Activated CD4-positive, alpha-beta T cell treated with anti-CD3 and anti-CD28 coated beads, Interleukin-2, amount 10 ng/mL, durations not matched to agents 7 days and 5 days (primary cell): ENCODE results near the gene GRIK2. TPM values are rescaled to one million over a fixed set of nuclear protein-coding genes. Genes with fewer than 3 reads are reported as not detected.
A peak's percentile ranks its signal among the peaks of the same experiment; 100 is the strongest.
"Not testable (repeated sequence)": the region's sequence is repeated elsewhere in the genome, so short reads cannot be mapped to it uniquely, and the experiment has no call there.

ENCODE experiments used
- CTCF ChIA-PET: fragments of 350-600 bp; sonication (Branson Sonifier 250); formaldehyde crosslinking; loops from one replicate; lab custom pipeline; 2021; ENCODE audit warnings: antibody characterized with exemption; lab: Charles Lee
- POLR2A ChIA-PET: fragments of 350-600 bp; sonication (Branson Sonifier 250); formaldehyde crosslinking; loops from one replicate; lab custom pipeline; 2021; ENCODE audit warnings: antibody characterized with exemption; lab: Charles Lee
- DNase-seq: peaks from one replicate; pipeline ENCODE4 v3.0.0-alpha.2; 2020
- H3K27ac Mint-ChIP-seq: one replicate; pipeline ENCODE4 v1.8.0; 2021; ENCODE audit warnings: mild to moderate bottlenecking, moderate library complexity, mixed read lengths
- H3K27me3 Mint-ChIP-seq: one replicate; pipeline ENCODE4 v1.8.0; 2021; ENCODE audit warnings: mixed read lengths
- H3K36me3 Mint-ChIP-seq: one replicate; pipeline ENCODE4 v1.8.0; 2021; ENCODE audit warnings: low read depth, mixed read lengths
- H3K4me1 Mint-ChIP-seq: one replicate; pipeline ENCODE4 v1.8.0; 2021; ENCODE audit warnings: mixed read lengths
- H3K4me3 Mint-ChIP-seq: one replicate; pipeline ENCODE4 v1.8.0; 2021; ENCODE audit warnings: mild to moderate bottlenecking, moderate library complexity, mixed read lengths
- H3K9me3 Mint-ChIP-seq: one replicate; pipeline ENCODE4 v1.8.0; 2021; ENCODE audit warnings: mixed read lengths
- total RNA-seq, 2 experiments: library from RNA; stranded (reverse); gene quantifications; one replicate each; pipeline ENCODE4 v1.2.3, GENCODE V29; 2021

Gene GRIK2
- total RNA-seq, 2 experiments from 2014 or later: not detected

DNA sequence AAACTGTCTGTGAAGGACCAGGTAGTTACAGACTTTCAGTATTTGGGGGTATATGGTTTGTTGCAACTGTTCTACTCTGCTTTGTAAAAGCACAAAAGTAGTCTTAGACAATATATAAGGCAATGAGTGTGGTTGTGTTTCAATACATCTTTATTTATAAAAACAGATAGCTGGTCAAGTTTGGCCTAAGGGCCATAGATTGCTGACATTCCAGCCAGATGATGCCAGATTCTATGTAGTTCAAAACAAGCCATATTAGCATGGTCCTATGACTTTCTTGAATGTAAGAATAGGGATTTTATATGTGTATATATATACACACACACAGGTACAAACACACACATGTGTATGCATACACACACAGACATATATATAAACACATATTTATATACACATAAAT lies 201.8 kb downstream of the GRIK2 start:
- Mint-ChIP-seq H3K4me1 (no peaks in the 10 kb centered on the region), H3K9me3 (no peaks in the 10 kb centered on the region), H3K36me3 (no peaks in the 10 kb centered on the region), H3K27me3 (no peaks in the 10 kb centered on the region), H3K4me3 (no peak overlapping the region), H3K27ac (no peak overlapping the region)
- DNase-seq: no peak
- ChIA-PET POLR2A (no interaction called here), CTCF (no interaction called here)

DNA sequence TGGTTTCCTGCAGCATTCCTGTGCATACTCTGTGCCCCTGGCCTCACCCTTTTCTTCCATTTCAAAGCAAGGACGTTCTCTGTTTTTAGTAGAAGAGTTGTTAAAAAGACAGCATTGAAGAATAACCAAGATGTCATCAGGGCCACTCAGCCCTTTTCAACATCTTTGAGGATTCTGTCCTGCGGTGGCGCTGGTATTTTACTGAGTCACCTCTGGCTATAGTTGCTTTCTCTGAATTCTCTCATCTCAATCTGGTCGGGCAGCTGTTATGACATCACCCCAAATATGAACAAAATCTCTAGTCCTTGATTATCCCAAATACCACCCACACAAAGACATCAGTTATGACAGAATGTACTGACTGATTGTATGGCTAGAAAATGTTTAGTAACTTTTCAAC lies 204.2 kb downstream of the GRIK2 start:
- ChIA-PET CTCF (no interaction called here), POLR2A (no interaction called here)
- H3K4me1 Mint-ChIP-seq: no peaks in the 10 kb centered on the region
- H3K9me3 Mint-ChIP-seq: no peaks in the 10 kb centered on the region
- no peak overlapping the region for H3K27ac Mint-ChIP-seq
- H3K36me3 Mint-ChIP-seq: no peaks in the 10 kb centered on the region
- no peaks in the 10 kb centered on the region for H3K27me3 Mint-ChIP-seq
- DNase-seq: no peak
- H3K4me3 Mint-ChIP-seq: no peak overlapping the region

DNA sequence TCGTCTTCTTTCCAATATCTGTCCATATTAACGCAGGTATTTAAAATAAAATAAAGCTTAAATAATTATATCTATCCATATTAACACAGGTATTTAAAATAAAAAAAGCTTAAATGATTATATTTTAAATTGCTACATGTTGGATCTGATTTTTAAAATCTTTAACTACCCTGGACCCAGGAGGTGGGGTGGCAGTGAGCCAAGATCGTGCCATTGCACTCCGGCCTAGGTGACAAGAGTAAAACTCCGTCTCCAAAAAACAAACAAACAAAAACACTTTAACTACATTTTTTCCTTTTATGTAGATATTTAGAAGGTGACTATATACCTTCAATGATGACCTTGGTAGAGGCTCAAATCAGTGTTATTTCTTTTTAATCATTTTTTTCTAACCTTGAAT lies 211.9 kb downstream of the GRIK2 start:
- Mint-ChIP-seq H3K36me3 (no peaks in the 10 kb centered on the region), H3K4me3 (no peak overlapping the region), H3K27me3 (no peaks in the 10 kb centered on the region), H3K4me1 (no peaks in the 10 kb centered on the region), H3K9me3 (no peaks in the 10 kb centered on the region), H3K27ac (no peak overlapping the region)
- CTCF ChIA-PET: no interaction called here
- no peak for DNase-seq
- POLR2A ChIA-PET: no interaction called here

DNA sequence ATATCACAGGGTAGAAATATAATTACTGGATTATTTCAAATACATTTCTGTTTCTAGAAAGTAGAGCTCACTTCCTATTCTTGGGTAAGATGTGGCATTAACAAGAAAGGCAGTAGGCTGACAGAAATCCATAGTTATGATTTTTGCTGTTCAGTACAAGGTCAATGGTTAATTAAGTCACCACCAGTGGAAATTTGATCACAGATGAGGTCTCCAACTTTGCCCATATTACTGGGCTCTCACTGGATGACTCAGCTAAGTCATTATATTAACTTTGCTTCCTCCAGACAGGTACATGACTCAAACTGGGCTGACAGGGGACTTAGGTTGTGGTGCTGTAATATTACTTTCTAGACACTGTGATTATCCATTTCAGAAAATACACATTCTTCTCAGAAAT lies 212.4 kb downstream of the GRIK2 start:
- ChIA-PET POLR2A (no interaction called here), CTCF (no interaction called here)
- Mint-ChIP-seq H3K27me3 (no peaks in the 10 kb centered on the region), H3K9me3 (no peaks in the 10 kb centered on the region), H3K4me3 (no peak overlapping the region), H3K27ac (no peak overlapping the region), H3K36me3 (no peaks in the 10 kb centered on the region), H3K4me1 (no peaks in the 10 kb centered on the region)
- no peak for DNase-seq

DNA sequence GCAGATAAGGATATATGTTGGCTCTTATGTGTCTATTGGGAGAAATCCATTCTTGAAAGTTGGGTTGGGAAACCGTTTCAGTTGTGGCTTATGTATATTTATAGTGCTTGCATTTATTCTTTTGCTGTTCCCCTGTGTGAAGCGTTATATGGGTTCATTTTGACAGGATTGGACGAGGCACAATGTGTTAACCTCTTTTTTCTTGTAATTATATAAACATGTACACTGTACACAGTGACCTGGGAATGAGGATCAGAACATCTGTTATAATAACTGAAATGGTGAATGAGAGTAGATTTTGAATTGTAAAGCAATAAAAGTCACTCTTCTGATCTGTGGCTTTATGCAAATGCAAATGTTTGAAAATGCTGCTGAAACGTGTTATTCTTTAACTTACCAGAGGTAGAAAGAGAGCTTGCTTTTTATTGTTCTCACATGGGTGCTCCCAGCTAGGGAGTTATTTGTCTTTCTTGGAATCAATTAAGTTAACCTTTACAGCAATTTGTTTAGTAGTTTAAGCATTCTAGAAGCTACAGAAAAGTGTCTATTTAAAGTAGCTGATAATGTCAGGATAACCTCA lies 213.7 kb downstream of the GRIK2 start:
- ChIA-PET POLR2A (no interaction called here), CTCF (no interaction called here)
- H3K4me1 Mint-ChIP-seq: no peaks in the 10 kb centered on the region
- no peaks in the 10 kb centered on the region for H3K27me3 Mint-ChIP-seq
- no peaks in the 10 kb centered on the region for H3K9me3 Mint-ChIP-seq
- DNase-seq: no peak
- H3K4me3 Mint-ChIP-seq: no peak overlapping the region
- no peak overlapping the region for H3K27ac Mint-ChIP-seq
- H3K36me3 Mint-ChIP-seq: no peaks in the 10 kb centered on the region

DNA sequence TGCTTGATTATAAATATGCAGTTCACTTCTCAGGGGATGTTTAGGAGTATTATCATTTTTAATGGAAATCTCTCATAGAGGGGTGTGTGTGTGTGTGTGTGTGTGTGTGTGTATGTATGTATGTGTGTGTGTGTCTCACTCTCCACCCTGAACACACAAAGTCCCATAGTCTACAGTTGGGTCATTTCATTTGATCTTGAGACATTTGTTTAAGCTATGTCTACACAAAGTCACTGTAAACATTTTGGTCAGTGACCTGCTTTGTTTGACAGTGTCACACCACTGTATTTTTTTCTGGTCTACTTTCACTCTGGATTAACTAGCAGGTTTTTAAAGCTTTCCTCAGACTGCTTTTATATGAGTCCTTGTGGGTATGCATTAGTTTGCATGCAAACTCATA lies 215.2 kb downstream of the GRIK2 start:
- H3K9me3 Mint-ChIP-seq: no peaks in the 10 kb centered on the region
- POLR2A ChIA-PET: no interaction called here
- no peak for DNase-seq
- no peak overlapping the region for H3K4me3 Mint-ChIP-seq
- no peaks in the 10 kb centered on the region for H3K27me3 Mint-ChIP-seq
- no peaks in the 10 kb centered on the region for H3K4me1 Mint-ChIP-seq
- no peak overlapping the region for H3K27ac Mint-ChIP-seq
- CTCF ChIA-PET: no interaction called here
- no peaks in the 10 kb centered on the region for H3K36me3 Mint-ChIP-seq

DNA sequence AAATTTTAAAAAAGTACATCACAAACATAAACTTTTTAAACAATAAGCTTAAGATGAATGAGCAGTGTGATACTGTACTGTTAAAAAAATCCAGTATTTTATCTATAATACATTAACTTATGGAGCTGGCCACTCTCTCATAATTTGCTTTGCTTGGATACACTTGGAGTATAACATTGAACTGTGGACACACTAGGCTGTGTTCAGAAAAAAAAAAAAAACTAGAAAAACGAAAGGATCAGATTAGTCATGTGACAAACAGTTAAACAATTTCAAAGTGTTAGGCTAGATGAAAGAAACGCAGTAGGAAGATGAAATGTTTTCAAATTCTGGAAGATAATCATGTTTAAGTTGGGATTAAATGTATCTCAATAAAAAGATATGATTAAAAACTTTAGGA lies 220.0 kb downstream of the GRIK2 start:
- no peaks in the 10 kb centered on the region for H3K27me3 Mint-ChIP-seq
- H3K36me3 Mint-ChIP-seq: no peaks in the 10 kb centered on the region
- H3K4me3 Mint-ChIP-seq: no peak overlapping the region
- no peaks in the 10 kb centered on the region for H3K4me1 Mint-ChIP-seq
- H3K27ac Mint-ChIP-seq: peak overlapping the region; percentile 63
- CTCF ChIA-PET: no interaction called here
- H3K9me3 Mint-ChIP-seq: no peaks in the 10 kb centered on the region
- no peak for DNase-seq
- POLR2A ChIA-PET: no interaction called here

DNA sequence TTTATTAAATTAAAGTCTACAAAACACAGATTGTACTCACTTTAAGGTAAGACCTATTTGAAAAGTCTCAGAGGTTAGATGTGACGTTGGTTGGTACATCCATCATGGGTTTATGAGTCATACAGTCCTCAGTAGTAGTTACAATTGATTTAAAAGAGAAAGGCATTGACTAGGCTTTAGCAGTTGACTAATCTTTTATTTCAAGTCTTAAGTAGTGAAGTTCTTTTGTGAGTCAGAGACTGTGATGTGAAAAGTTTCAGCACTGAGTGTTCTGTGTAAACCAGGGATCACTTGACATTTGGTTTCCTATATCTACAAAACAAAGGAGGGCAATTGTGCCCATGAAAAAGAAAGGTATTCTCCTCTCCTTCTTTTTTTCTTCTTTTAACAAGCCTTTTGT lies 221.3 kb downstream of the GRIK2 start:
- Mint-ChIP-seq H3K4me3 (no peak overlapping the region), H3K9me3 (no peaks in the 10 kb centered on the region), H3K4me1 (no peaks in the 10 kb centered on the region), H3K36me3 (no peaks in the 10 kb centered on the region), H3K27ac (no peak overlapping the region), H3K27me3 (no peaks in the 10 kb centered on the region)
- CTCF ChIA-PET: no interaction called here
- POLR2A ChIA-PET: no interaction called here
- no peak for DNase-seq

DNA sequence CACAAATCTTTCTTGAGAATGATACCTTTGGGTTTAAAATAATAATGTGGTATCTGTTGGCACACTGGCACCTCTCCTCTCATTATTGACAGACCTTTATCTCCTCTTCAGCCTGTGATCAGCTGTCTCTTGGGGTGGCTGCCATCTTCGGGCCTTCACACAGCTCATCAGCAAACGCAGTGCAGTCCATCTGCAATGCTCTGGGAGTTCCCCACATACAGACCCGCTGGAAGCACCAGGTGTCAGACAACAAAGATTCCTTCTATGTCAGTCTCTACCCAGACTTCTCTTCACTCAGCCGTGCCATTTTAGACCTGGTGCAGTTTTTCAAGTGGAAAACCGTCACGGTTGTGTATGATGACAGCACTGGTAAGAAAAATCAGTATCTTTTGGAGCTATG lies 232.8 kb downstream of the GRIK2 start:
- CTCF ChIA-PET: no interaction called here
- Mint-ChIP-seq H3K4me1 (no peaks in the 10 kb centered on the region), H3K27ac (no peak overlapping the region), H3K9me3 (no peaks in the 10 kb centered on the region), H3K27me3 (no peaks in the 10 kb centered on the region), H3K4me3 (no peak overlapping the region), H3K36me3 (no peaks in the 10 kb centered on the region)
- POLR2A ChIA-PET: no interaction called here
- no peak for DNase-seq

DNA sequence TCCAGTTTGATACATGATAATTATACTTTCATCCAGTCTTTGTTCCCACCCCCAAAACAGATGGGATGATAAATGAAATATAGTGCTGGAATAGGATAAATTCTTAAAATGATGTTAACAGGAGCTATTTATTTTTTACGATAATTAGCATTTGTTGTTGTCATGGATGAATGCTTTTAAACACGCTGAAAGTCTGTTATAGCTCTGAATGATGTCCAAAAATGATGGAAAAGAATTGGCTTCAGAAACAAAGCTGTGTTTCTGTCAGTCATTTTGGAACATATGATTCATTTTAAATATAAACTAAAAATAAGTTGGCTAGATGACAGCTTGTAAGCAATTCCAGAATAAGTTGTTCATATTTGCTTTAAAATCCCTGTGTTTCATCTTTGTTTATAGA lies 237.4 kb downstream of the GRIK2 start:
- no peak for DNase-seq
- no peak overlapping the region for H3K4me3 Mint-ChIP-seq
- CTCF ChIA-PET: no interaction called here
- H3K9me3 Mint-ChIP-seq: no peaks in the 10 kb centered on the region
- POLR2A ChIA-PET: no interaction called here
- no peaks in the 10 kb centered on the region for H3K36me3 Mint-ChIP-seq
- no peaks in the 10 kb centered on the region for H3K4me1 Mint-ChIP-seq
- H3K27me3 Mint-ChIP-seq: no peaks in the 10 kb centered on the region
- H3K27ac Mint-ChIP-seq: no peak overlapping the region

DNA sequence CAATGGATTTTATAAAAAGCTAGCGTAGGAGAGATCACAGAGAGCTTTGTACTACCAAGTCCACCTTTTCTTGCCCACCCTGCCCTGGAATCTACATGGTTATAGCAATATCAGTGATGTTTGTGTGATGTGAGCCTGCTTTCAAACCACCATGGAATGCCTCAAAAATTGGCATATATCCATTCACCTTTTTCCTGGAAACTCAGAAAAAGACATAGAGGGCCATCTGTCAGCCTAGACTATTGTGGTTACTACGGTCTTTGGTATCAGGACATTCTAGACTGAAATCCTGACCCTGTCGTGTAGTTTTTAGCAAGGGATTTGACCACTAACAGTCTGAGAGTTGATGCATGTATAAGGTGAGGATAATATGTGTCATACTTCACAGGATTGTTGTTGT lies 239.6 kb downstream of the GRIK2 start:
- ChIA-PET POLR2A (no interaction called here), CTCF (no interaction called here)
- Mint-ChIP-seq H3K4me1 (no peaks in the 10 kb centered on the region), H3K4me3 (no peak overlapping the region), H3K27ac (no peak overlapping the region), H3K27me3 (no peaks in the 10 kb centered on the region), H3K9me3 (no peaks in the 10 kb centered on the region), H3K36me3 (no peaks in the 10 kb centered on the region)
- DNase-seq: no peak

DNA sequence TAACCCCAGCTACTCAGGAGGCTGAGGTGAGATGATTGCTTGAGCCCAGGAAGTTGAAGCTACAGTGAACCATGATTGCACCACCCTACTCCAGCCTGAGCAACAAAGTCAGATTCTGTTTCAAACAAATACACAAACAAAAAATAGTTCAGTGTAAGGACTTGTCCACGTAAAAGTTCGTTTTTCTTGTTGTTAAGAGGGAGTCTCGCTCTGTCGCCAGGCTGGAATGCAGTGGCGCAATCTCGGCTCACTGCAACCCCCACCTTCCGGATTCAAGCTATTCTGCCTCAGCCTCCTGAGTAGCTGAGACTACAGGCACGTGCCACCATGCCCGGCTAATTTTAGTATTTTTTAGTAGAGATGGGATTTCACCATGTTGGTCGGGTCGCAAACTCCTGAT lies 245.4 kb downstream of the GRIK2 start:
- CTCF ChIA-PET, H3K4me1 Mint-ChIP-seq, POLR2A ChIA-PET, H3K9me3 Mint-ChIP-seq, DNase-seq, H3K27ac Mint-ChIP-seq, H3K27me3 Mint-ChIP-seq, H3K36me3 Mint-ChIP-seq, H3K4me3 Mint-ChIP-seq: not testable (repeated sequence)

DNA sequence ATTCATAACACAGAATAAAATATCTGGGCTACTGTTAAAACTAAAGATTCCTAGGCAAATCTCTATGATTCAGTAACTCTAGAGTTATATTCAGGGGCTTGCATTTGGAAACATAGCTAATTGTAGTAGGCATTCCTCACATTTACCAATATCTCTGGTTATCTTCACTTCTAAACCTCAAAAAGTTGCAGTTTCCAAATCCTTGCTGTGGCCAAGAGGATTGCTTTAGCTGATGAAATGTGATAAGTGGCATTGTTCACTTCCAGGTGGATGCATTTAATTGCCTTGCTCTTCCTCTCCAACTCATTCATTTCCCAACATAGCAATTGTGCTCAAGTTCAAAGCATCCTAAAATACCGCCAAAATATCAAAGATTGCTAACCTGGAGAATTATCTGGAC lies 246.6 kb downstream of the GRIK2 start:
- POLR2A ChIA-PET: no interaction called here
- DNase-seq: no peak

DNA sequence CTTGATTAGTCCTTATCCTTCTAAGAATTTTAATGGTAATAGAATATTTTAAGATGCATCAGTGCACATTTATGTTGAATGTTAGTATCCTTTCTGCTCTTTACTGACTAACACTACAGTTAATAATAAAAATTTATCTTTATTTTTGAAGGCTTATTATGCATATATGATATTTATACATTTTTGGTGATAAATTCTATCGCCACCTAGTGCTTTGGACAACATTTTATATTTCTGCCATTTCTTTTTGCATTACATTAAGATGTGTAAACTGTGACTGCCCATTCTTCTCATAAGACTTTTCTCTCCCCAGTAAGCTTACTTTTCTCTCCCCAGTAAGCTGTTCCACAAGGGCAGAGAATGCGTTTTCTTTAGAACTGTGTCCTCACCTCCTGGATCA lies 252.3 kb downstream of the GRIK2 start:
- Mint-ChIP-seq H3K4me1 (no peaks in the 10 kb centered on the region), H3K9me3 (no peaks in the 10 kb centered on the region), H3K4me3 (no peak overlapping the region), H3K27me3 (no peaks in the 10 kb centered on the region), H3K36me3 (no peaks in the 10 kb centered on the region), H3K27ac (no peak overlapping the region)
- POLR2A ChIA-PET: no interaction called here
- no peak for DNase-seq
- CTCF ChIA-PET: no interaction called here

More for the DNA sequence above, 246.6 kb downstream of the GRIK2 start:
- Mint-ChIP-seq H3K27me3 (no peaks in the 10 kb centered on the region), H3K9me3 (no peaks in the 10 kb centered on the region), H3K36me3 (no peaks in the 10 kb centered on the region), H3K4me1 (no peaks in the 10 kb centered on the region), H3K27ac (no peak overlapping the region), H3K4me3 (no peak overlapping the region)
- CTCF ChIA-PET: no interaction called here
